NCI-H1436 treated with DMSO at 0.1 percent for 48 hours (cell line): ENCODE data around the gene CAMTA1.

Experiments used
- DNase-seq: peaks from one replicate; lab custom pipeline; 2025; lab: John Stamatoyannopoulos, UW

Gene CAMTA1

DNA sequence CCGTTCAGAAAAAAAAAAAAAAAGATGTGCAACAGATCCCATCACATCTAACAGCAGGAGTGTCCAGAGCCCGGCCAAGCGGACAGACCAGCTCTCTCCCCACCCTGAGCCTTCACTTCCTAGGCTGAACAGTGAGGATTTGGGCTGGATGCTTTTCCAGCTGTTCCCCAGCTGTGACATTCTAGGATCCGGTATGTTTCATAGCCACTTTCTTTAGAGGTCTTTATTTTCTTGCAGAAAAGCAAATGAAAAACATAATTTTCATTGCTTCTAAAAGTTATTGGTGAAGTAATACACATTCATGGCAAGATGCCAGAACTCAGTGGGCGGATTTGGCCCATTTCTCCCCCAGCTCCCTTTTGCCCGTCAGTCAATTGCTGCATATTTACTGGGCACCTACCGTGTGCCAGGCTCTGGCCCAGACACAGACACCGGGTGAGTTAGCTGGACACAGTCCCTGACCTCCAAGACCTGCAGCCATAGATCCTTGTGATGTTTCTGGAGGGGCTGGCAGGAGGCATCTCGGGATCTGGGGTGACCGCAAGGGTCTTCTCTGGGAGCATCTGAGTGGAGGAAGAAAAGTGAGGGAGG is 772.1 kb downstream of the CAMTA1 start:
- no peak for DNase-seq

DNA sequence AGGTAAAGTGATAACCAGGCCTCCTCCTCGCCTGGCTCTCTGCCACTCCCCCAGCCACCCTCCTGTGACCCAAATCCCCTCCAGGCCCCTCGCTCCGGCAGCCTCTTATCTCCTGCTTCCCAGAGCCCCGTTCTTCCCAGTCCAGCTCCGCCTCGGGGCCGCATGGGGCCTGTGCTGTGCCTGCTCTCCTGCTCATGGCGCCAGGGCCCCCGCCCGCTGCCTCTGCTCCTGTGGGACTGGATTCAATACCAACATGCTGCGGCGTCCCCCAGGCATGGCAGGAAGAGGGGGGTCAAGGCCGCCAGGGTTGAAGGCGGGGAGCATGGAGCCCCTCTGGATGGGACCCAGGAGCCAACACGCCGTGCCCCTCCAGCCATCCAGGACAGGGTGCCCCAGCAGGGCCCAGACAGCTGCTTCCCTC is 772.8 kb downstream of the CAMTA1 start:
- DNase-seq: no peak

DNA sequence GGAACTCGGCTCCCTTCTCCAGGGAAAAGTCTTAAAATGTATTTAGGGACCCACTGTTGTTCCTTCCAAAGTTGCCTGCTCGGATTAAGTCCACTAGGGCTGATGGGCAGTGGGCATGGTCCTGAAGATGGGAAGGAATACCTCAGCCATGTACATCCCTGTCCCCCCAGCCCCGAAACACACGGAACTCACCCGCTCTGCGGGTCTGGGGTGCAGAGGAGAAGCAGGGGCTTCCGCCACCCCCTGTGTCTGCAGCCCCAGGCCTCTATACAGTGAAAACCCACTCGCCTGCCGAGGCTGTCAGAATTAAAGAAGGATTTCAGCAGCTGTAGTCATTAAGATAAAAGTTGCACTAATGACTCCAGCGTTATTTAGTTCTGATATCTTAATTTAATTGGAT is 773.2 kb downstream of the CAMTA1 start:
- no peak for DNase-seq

DNA sequence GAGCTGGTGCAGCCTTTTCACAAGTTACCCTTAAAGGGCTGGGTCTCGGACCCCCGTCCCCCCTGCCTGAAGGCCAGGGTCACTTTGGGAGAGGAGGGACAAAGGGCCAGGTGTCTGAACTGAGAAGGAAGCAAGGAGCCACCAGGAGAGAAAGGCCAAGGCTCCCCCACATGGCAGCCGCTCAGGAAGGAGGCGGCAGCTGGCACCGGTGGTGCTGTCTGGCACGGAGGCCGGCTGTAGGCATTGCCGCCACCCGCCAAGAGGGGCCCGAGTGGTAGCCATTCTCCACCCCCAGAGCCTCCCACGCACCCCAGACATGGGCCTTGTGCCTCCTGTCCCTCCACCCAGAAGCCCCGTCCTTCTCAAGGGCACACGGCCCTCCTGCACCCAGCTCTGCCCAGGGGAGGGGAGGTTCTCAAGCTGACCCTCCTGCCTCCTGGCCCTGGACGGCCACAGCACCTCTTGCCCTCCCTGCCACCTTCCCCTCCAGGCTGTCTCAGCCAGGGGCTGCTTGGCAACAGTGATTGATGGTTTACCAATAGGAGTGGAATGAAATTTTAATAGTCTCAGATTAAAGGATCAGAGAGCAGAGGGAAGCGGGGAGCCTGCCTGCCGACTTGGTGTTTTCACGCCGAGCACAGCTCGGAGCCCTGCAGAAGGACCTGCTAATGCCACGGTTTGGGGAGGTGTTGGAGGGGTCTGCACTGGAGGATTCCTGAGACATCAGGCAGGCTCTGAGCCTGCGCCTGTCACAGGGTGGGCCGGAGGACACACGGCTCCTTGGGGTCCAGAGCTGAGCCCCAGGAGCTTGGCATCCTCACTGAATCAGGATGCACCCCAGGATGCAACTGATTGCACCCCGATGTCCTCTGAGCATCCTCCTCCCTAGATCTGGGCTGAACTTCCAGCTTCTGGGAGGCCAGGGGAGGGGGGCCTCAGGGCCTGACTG is 773.9 kb downstream of the CAMTA1 start:
- DNase-seq: no peak

DNA sequence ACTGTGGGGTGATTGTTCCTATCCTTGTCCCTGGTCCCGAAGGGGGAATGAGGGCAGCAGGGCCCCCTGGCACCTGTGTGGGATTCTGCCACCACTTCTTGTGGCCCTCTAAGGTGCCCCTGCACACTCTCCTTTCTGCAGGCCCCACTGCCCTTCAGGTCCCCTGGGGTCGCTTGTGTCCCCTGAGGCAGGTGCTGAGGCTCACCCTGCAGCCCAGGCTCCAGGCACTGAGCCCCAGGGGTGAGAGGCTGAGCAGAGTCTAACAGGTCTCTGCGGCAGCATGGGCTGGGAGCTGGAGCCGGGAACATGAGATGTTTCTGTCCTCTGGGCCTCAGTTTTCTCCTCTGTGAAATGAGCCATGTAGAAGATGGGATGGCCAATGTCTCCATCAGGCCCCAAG is 774.9 kb downstream of the CAMTA1 start:
- DNase-seq: no peak

DNA sequence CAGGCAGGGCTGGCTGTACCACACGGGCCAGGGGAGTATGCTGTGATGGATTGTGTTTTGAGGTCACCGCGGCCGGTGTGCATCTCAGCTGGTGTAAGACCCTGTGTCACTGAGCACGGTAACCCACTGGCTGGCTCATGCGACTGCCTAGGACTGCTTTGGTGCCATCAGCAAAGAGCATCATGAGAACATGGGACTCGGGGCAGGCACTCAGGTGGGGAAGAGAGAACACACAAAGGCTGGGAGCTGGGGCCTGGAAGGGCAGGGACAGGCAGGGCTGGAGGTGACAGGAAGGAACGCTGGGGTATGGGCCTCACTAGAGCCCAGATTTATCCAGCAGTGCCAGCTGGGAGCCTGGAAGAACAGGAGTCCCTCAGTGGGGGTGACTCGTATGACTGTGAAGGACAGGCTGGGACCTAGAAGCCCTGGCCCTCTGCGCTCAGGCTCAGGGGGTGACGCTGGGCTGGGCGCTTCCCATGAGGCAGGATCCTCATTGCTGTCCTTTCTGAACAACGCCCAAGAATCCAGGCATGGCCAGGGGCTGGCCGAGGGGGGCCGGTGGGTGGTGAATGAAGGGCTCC is 775.4 kb downstream of the CAMTA1 start:
- no peak for DNase-seq

DNA sequence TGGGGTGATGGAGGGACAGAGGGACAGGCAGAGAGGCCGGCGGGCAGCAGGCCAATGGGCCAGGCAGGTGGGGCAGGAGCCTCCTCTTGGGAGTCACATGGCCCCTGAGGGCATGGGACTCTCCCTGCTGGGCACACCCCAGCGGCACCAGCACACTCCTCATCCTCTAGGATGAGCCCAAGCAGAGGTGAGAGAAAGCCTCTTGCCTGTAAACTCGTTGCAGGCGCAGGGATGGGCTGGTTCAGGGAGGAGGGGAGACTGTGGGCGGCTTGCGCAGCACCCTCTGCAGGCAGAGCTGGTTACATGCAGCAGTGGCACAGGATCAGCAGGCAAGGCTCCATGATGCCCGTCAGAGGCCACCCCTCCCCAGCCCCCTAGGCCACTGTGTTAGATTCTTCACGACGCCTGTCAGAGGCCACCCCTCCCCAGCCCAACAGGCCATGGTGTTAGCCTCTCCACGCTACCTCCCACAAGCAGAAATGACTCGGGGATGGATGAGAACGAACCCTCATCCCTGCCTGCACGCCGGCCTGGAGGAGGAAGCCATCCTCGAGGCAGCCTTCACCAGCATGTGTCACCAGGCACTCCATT is 776.2 kb downstream of the CAMTA1 start:
- DNase-seq: no peak

DNA sequence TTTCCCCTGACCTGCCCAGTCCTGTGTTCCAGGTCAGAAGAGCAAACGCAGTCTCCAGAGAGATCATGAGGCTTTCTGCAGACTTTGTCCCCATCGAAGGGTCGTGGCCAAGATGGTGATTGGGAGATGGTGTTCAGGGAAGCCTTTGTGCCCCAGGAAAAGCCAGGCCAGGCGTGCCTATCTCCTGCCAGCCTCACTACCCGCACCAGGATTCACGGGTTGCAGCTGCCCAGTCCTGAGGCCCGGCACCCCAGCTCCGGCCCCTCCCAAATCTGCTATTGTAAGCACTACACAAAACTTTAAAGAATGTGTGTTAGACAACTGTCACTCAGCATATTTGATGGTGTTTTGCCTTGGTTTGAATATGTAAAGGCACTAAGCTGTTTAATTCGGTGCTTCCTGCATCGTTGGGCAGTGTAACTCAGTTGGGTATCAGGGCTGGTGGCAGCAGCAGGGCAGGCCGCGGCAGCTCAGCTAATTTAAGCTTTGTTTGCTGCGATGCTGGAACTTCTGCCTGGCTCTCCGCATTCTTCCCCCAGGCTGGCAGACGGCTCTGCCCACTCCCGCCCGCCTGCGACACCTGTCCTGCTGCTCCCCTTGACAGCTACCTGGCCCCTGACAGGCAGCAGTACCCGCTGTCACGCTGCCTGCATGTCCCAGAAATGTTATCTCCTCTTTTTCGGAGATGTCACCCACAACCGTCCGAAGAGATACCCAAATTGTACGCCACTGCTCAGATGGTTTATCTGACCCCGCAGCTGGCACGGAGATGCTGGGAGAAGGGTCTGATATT is 776.9 kb downstream of the CAMTA1 start:
- no peak for DNase-seq

DNA sequence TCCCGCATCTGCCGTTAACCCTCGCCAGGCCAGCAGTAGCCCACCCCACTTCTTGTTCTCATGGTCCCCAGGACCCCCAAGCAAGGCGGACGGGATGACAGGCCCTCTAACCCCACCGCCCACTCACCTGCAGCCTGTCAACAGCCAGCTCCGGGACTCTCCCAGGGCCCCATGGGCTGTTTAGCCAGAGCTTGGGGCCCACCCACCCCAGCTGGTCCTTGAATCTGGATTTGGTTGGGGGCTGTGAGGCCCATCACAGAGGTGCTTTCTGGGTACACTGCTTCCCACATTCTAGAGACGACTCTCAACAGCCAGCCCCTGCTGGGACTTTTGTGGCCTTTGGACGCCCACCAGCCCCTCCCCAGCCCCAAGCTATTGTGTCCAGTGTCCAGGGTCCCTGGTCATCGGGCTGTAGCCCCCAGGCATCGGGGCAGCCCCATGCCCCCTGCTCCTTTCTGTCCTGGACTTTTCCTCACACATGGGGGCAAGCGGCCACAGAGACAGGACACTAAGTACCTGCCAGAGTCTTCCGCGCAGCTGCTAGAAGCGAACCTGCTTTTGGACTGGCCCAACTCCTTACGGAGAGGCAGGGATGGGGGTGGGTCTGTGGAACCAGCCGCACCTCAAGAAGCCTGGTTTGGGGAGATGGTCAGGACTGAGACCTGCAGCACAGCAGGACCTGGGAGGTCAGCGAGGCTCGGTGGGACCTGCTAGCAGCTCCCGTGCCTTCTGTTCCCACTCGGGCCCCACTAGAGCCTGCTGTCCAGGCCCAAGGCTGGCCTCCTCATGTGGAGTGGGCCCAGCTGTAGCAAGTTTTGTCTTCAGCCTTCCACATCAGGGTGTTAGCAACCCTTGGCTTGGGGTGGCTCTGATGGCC is 777.7 kb downstream of the CAMTA1 start:
- no peak for DNase-seq

DNA sequence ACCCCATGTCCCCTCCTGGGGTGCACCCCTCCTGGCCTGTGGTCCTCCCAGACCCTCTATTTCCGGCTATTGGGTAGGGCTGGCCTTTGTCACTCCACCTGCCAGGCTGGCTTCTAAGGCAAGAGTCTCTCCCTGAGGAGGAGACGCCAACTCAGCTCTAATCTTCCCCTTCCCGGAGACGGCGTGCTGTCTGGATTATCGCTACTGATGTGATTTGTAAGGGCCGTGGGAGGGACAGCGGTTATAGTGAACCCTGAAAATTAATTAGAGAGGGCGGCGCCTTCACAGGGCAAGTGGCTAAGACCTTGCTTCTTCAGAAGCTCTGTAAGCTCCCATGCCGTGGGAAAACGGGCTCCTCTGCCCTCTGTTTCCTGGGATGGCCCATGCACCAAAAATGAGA is 778.9 kb downstream of the CAMTA1 start:
- DNase-seq: no peak

DNA sequence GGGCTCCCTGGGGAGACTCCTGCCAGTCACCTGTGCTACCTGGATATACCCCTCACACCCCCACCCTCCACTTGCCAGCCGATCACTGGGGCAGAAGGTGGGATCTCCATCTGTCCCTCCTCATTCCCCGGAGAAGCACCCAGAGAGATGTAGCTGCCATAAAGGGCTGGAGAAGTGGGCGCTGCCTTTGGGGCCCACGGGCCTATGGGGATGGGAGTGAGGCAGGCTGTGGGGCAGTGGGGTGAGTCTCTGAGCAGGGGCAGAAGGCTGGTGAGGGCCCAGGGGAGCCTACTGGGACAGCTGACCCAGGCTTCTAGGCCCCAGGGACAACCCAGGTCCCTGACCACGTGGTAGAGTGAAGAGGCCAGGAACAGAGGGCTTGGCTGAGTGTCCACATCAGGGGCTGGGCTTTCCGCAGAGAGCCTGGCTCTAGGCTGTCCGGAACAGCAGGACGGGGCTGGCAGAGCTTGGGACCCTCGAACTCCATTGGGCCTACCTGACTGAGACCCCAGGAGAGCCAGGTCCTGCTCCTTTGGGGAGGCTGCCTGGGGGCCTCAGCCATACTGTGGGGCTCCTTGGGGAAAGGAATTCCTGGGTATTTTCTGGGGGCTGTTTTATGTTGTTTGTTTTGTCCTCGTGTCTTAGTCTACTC is 780.0 kb downstream of the CAMTA1 start:
- DNase-seq: no peak

DNA sequence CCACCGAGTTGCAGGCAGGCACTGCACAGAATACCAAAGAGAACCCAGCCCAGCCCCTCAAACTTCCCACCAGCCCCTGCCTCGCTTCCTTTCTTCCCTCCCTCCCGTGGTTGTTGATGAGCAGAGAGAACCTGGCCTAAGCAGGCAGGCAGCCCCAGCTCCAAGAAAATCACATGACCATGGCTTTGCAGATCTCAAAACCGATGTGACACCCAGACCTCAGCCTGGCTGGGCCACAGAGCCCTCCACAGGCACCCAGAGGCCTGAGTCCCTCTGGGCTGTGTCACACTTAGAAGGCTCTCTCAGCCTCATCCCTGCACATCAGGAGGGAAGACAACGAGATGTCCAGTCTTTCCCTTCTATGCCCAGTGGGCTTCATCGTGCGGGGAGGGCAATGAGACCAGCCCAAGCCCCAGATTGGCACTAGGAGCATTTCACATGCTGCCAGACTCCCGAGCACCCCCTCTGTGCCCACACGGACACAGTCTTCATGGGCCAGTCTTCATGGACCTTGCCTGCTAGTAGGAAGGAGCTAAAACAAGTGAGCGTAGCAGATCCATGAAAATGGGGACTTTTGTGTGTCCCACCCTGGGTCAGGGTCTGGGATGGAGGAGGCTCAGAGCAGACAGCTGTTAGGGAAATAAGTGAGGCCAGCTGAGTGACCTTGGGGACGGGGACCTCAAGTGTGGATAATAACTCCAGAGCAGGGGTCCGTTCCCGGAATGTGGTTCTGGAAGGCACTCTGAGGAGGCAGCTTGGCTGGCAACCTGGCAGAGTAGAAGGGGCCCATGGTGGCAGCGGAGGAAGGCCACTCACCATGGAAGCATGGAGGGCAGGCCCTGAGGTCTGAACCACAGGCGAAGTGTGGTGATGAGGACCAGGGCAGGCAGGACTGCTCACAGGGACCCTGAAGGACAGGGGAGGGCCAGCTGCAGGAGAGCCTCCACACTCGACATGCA is 781.4 kb downstream of the CAMTA1 start:
- DNase-seq: no peak

DNA sequence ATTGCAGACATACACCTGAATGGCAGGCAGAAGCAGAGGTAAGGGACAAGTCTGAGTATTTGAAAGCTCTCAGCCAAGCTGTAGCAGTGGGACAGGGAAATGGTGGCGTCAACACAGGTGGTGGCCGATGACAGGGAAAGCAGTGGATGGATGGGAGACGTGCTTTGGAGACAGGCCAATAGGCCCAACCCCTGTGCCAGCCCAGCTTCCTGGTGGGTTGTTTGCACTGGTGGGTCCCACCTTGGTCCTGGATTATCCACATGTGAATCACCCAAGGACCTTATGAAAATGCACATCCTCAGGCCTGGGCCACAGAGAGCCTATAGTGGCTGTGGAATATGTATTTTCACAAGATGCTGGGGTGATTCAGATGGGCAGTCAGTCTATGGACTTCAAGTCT is 782.1 kb downstream of the CAMTA1 start:
- no peak for DNase-seq

DNA sequence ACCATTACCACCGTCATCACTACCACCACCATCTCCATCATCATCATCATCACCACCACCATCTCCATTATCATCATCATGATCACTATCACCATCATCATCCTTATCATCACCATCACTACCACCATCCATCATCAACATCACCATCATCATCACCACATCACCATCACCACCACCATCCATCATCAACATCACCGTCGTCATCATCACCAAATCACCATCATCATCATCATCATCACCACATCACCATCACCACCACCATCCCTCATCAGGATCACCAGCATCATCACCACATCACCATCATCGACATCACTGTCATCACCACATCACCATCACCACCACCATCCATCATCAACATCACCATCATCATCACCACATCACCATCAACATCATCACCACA is 782.8 kb downstream of the CAMTA1 start:
- DNase-seq: no peak

DNA sequence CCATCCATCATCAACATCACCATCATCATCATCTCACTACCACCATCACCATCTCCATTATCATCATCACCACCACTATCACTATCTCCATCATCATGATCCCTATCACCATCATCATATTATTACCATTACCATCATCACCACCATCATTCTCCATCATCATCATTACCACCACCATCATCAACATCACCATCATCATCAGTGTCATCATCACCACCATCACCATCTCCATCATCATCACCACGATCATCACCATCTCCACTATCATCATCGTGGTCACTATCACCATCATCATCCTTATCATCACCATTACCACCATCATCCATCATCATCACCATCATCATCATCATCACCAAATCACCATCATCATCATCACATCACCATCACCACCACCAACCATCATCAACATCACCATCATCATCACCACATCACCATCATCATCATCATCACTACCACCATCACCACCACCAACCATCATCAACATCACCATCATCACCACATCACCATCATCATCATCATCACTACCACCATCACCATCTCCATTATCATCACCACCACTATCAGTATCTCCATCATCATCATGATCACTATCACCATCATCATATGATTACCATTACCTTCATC is 783.8 kb downstream of the CAMTA1 start:
- no peak for DNase-seq

DNA sequence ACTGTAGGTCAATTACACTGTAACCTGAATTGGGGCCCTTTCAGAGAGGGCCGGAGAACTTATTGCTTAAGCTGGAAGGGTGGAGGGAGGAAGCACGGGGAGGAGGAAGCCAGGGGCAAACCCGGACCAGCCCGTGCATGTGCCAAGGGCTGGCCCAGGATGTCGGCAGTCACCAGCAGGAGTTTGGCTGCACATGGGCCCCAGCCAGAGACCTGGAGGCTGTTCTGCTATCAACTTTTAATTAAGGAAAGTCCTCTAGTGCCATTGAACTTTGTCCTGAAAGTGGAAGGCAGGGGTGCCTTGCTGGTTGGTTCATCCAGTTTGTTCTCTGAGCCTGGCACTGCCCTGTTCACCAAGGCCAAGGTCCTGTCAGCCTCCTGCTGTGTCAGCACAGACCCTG is 785.1 kb downstream of the CAMTA1 start:
- DNase-seq: no peak

DNA sequence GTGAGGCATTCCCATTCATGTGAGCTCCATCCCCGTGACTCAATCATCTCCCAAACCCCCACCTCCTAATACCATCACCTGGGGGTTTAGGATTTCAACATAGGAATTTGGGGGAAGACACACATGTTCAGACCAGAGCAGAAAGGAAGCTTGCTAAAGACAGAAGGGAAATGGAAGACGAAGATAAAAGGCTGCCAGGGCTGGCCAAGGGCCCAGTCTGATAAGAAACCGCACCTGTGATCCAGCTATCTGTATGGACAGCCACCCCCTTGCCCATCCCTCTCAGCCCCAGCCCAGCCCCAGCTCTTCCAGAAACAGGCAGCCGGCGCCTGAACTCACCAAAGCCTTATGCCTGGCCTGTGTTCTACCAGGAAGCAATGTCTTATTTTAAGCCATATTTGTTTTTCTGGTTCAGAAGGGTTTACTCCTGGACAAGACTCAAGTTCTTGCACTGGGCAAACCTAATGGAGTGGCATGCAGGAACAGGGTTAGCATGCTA is 787.4 kb downstream of the CAMTA1 start:
- no peak for DNase-seq

DNA sequence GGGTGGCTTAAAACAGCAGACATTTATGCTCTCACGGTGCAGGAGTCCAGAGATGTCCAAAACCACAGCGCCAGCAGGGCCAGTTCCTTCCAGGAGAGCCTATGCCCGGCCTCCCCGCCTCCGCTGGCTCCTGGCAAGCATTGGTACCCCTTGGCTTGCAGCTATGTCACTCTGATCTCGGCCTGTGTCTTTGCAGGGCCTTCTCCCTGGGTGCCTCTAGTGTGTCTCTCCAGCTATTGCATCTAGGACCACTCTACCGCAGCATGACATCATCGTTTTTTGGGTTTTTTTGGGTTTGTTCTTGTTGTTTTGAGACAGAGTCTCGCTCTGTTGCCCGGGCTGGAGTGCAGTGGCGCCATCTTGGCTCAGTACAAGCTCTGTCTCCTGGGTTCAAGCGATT is 788.2 kb downstream of the CAMTA1 start:
- DNase-seq: no peak
